IPS-15b (cell line): ENCODE measurements around the gene UBAC2.

ENCODE experiments used
- H3K27me3 ChIP-seq: one replicate; pipeline ENCODE4 v1.6.1; 2013; ENCODE audit warnings: low read length; ENCODE audit not compliant: control insufficient read depth, insufficient read depth
- H3K36me3 ChIP-seq: one replicate; pipeline ENCODE4 v1.6.1; 2013; ENCODE audit warnings: low read length; ENCODE audit not compliant: control insufficient read depth, insufficient read depth
- H3K4me1 ChIP-seq: one replicate; pipeline ENCODE4 v1.6.1; 2013; ENCODE audit warnings: mild to moderate bottlenecking, low read length; ENCODE audit not compliant: control insufficient read depth, insufficient read depth
- H3K4me3 ChIP-seq: one replicate; pipeline ENCODE4 v1.5.1; 2013; ENCODE audit warnings: low read depth, low read length
- H3K9ac ChIP-seq: one replicate; pipeline ENCODE4 v1.6.1; 2013; ENCODE audit warnings: low read depth, mild to moderate bottlenecking, low read length
- H3K9me3 ChIP-seq: one replicate; pipeline ENCODE4 v1.6.1; 2013; ENCODE audit warnings: mild to moderate bottlenecking, low read length; ENCODE audit not compliant: control insufficient read depth, insufficient read depth

The UBAC2 gene

DNA sequence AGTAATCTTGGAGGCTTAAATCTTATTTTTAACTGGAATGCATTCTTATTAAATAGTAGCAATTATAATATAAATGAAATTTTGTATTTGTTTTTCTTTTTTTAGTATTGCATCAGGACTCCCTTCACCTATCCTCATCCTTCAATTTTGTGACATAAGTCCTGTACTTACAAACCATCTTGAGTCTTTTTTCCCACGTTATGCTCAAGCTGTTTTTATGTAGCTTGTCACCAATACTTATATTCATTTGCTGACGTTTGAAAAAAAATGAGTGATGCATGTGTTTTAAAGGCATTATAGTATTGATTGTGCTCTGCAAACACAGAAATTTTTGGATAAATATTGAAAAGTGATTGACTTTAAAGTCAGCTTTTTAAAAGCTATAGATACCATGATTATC, 56.6 kb downstream of the UBAC2 start:
- no peaks in the 10 kb centered on the region for H3K4me1 ChIP-seq
- H3K4me3 ChIP-seq, result no peak overlapping the region
- no peaks in the 10 kb centered on the region for H3K36me3 ChIP-seq
- no peaks in the 10 kb centered on the region for H3K27me3 ChIP-seq
- H3K9me3 ChIP-seq, result no peaks in the 10 kb centered on the region
- no peak overlapping the region for H3K9ac ChIP-seq

DNA sequence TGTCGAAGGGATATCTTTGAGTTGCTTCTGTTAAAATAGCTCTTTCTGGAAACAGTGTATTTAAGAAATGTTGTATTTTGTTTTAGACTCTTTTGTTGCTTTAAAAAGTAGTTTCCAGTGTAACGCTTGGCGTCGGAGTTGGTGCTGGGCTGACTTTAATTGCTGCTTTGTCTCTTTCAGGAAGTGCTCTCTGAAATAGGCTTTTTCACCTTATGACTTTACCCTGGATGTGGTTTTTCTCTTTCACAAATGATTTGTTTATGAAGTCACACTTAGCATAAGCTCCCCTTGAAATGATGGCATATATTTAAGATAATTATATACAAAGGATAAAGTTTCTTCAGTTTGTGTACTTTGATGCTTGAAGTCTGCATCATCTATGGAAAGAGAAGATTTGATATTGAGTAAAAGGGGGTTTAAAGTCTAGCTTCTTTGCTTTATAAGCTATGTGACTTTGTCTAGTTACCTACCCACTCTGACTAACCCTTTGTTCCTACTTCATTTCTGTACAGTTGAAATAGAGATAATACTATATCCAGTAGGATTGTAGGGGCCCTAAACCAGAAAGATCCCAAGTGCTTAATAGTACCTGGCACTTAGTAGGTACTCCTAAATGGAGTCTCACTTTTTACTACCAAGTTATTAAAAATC, 57.7 kb downstream of the UBAC2 start, which contains the start of gene GPR18:
GPR18 (minus strand) TSS at position 170 of the 651 bp plus-strand sequence. CDS start 2,507 bp downstream, outside the sequence.
- H3K27me3 ChIP-seq, result no peaks in the 10 kb centered on the region
- H3K4me3 ChIP-seq, result no peak within 1 kb of the TSS
- no peak within 1 kb of the TSS for H3K9ac ChIP-seq
- no peaks in the 10 kb centered on the region for H3K9me3 ChIP-seq
- no peaks in the 10 kb centered on the region for H3K36me3 ChIP-seq
- no peaks in the 10 kb centered on the region for H3K4me1 ChIP-seq

DNA sequence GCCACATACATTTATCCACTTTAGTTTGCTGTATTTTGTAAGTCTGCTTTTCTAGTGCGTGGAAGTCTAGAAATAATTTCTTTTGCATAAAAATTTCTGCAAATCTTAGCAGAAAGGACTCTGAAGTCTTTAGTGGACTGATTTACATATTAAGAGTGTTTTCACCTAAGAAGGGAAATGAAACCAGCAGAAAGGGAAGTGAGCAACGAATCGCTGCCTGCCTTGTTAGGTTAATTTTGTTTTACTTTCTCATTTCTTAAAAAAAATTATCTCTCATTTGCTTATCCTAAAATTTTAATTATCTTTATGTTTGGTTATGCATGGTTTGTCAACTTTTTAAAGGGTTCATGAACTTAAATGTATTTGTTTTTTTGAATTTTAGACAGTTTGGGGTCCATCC, 58.3 kb downstream of the UBAC2 start:
- Histone ChIP-seq H3K4me3 (no peak overlapping the region), H3K36me3 (no peaks in the 10 kb centered on the region), H3K4me1 (no peaks in the 10 kb centered on the region), H3K9ac (no peak overlapping the region), H3K9me3 (no peaks in the 10 kb centered on the region), H3K27me3 (no peaks in the 10 kb centered on the region)

DNA sequence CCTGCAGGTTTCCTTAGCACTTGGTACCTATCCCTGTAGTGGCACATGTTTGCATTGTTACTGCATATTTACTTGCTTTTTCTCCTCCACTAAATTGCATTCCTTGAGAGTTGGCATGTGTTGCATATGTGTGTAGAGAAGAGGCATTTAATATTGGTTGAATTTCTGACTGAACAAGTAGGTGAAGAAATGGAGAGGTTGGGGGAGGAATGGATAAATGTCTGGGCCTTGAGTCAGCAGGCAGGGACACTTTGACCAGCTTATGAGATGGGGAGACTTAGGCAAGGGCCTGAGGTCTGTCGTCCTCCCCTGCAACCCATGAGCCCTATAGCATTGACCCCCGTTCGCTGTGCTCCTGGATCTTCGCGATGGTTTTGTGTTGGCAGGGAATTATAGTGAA, 59.6 kb downstream of the UBAC2 start:
- H3K4me1 ChIP-seq, result no peaks in the 10 kb centered on the region

DNA sequence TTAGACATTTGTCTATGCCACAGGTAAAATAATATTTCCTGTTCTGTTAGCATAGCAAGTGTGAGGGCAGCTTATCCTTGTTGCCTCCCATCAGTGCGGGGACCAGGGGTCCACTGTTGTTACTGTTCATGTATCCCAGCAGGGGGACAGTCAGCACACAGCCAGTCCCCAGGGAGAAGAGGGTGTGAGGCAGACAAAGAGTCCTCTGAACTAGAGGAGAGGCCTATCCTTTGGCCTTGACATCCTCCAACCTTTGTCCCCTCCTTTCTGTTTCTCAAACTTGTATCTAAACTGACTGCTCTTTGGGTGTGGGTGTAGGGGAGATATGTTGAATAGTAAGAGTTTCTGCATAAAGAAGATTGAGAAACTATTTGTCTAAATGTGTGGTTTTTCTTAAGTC, 60.4 kb downstream of the UBAC2 start:
- Histone ChIP-seq H3K9ac (no peak overlapping the region), H3K4me3 (no peak overlapping the region), H3K36me3 (no peaks in the 10 kb centered on the region), H3K9me3 (no peaks in the 10 kb centered on the region), H3K4me1 (no peaks in the 10 kb centered on the region), H3K27me3 (no peaks in the 10 kb centered on the region)

More for the DNA sequence above, 59.6 kb downstream of the UBAC2 start:
- Histone ChIP-seq H3K9me3 (no peaks in the 10 kb centered on the region), H3K36me3 (no peaks in the 10 kb centered on the region), H3K4me3 (no peak overlapping the region), H3K9ac (no peak overlapping the region), H3K27me3 (no peaks in the 10 kb centered on the region)

DNA sequence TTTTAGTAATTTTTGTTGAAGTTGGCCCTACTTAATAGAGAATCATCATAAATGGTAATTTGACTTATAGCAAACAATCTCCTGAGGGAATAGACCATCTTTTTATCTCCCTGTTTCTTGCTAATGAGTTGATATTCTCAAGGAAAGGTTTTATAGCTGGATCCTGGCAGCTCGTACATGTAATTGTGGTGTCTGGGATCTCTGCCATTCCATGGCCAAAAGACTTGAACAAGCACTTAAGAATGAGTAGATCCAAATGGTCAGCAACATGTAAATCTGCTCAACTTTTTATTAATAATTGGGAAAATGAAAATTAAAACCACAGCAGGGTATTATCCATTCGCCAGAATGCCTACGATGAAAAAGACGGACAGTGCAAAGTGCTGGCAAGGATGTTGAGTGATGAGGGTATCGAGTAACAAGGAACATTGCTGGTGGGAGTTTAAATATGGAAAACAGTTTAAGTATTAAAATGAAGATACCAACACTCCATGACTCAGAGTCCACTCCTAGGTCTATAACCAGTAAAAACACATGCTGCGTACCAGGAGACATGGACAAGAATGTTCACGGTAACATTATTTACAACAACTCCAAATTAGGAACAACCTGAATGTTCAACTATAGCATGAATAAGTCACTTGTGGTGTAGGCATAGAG, 62.6 kb downstream of the UBAC2 start:
- Histone ChIP-seq H3K36me3 (peaks cover 3% of the 10 kb centered on the region), H3K4me1 (no peaks in the 10 kb centered on the region), H3K9ac (no peak overlapping the region), H3K9me3 (no peaks in the 10 kb centered on the region), H3K27me3 (no peaks in the 10 kb centered on the region), H3K4me3 (no peak overlapping the region)

DNA sequence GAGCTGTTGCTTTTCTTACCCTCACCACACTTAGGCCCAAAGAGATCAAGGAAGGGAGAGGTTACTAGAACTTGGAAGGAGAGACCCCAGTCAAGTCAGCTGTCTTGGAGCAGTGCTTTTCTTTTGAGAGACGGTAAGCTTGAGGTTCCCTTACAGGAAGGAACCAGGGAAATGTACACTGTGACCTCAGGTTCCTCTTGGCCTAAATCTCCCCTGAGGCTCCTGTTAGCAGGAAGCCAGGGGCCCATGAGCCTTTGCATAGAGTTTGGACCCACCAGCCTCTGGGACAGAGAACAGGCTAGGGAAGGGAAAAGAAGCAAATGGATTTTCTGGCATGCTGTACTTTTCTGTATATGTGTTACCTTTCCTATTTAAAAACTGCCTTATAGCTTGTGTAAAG, 63.4 kb downstream of the UBAC2 start:
- Histone ChIP-seq H3K36me3 (peaks cover 3% of the 10 kb centered on the region), H3K4me1 (no peaks in the 10 kb centered on the region), H3K9ac (no peak overlapping the region), H3K4me3 (no peak overlapping the region), H3K9me3 (no peaks in the 10 kb centered on the region), H3K27me3 (no peaks in the 10 kb centered on the region)

DNA sequence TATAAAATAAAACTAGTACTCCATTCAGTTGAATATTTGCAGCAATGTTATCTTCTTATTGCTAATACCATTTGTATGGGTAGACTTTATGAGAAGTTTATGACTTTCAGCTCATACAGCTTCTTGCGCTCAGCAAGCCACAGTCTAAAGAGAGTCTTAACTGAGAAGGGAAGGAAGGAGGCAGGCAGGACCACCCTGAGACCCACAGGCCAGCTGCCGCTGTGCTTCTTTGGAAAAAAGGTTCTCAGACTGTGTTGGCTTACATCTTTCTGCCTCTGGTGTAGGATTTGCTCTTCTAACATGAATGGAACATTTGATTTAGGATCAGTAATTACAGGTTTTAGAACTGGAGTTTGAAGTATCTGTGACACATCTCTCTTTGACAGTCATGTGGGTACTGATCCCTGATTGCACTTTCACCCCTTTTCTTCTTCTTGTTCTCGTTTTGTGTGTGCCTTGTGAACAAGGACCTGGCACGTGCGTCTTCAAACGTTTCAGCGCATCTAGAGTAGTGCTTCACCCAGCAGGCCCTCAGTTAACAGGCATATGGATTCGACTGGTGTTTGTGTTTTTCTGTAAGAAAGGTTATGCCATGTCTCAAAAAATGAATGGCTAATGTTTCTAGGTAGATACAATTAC, 64.6 kb downstream of the UBAC2 start:
- no peak overlapping the region for H3K9ac ChIP-seq
- H3K4me3 ChIP-seq, result no peak overlapping the region
- H3K27me3 ChIP-seq, result no peaks in the 10 kb centered on the region
- H3K36me3 ChIP-seq, result peaks cover 3% of the 10 kb centered on the region
- H3K9me3 ChIP-seq, result no peaks in the 10 kb centered on the region
- no peaks in the 10 kb centered on the region for H3K4me1 ChIP-seq

DNA sequence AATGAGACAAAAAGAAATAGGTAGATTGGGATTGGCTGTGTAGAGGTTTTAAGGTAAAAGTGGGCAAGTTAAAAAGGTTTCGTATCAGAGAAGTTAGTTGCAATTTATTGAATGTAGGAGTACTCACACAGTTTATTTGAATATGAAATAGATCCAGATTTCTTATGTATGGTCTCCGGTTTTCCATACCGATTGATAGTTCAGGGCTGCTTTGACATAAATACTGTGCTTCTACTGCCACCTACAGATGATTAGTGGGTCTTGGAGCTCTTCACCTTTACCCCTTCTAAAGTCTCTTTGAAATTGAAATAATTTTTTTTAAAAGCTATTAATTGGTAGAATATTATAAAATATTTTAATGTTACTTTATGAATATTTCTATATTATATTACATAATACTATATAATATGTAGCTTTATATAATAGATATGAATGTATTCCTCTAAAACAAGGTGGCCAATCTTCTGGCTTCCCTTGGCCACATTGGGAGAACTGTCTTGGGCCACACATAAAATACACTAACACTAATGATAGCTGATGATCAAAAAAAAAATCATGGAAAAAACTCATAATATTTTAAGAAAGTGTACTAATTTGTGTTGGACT, 65.3 kb downstream of the UBAC2 start:
- no peak overlapping the region for H3K4me3 ChIP-seq
- H3K27me3 ChIP-seq, result no peaks in the 10 kb centered on the region
- H3K9me3 ChIP-seq, result no peaks in the 10 kb centered on the region
- no peak overlapping the region for H3K9ac ChIP-seq
- H3K36me3 ChIP-seq, result peaks cover 3% of the 10 kb centered on the region
- no peaks in the 10 kb centered on the region for H3K4me1 ChIP-seq

DNA sequence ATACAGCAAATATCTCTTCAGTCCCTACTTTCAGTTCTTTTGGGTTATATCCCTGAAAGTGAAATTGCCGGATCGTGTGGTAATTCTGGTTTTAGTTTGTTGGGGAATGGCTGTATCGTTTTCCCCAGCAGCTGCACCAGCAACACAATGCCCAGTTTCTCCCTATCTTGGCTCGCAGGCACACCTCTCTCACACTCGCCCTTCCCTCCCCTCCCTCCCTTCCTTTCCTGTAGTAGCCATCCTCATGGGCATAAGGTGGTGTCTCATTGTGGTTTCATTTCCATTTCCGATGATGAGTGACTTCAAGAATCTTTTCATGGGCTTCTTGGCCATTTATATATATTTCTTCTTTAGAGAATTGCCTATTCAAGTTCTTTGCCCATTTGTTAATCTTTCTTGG, 66.2 kb downstream of the UBAC2 start:
- Histone ChIP-seq H3K9me3 (no peaks in the 10 kb centered on the region), H3K4me3 (no peak overlapping the region), H3K27me3 (no peaks in the 10 kb centered on the region), H3K9ac (no peak overlapping the region), H3K36me3 (peaks cover 3% of the 10 kb centered on the region), H3K4me1 (no peaks in the 10 kb centered on the region)

DNA sequence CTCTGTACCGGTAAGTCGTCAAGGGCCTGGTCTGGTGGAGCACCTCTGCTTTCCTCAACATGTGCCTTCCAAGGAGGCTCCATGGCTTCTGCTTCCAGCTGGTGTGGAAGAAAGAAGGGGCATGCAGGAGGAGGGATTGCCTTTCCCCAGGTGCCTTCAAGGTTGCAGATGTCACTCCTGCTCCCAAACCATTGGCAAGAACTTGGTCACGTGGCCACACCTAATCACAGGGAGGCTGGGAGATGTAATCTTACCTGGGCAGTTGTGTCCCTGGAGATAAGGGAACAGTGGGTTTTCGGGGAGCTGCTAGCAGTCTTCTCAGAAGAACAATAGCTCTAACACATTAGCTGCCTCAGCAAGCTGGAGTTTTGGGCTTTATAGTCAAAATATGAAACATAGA, 67.3 kb downstream of the UBAC2 start:
- H3K27me3 ChIP-seq, result no peaks in the 10 kb centered on the region
- no peaks in the 10 kb centered on the region for H3K9me3 ChIP-seq
- H3K4me3 ChIP-seq, result no peak overlapping the region
- no peaks in the 10 kb centered on the region for H3K4me1 ChIP-seq
- H3K36me3 ChIP-seq, result peaks cover 5% of the 10 kb centered on the region
- no peak overlapping the region for H3K9ac ChIP-seq
